CD4-positive, alpha-beta T cell treated with Interleukin-17A for 4 hours (primary cell): ENCODE results near the gene SLC2A4RG.

Experiments
- DNase-seq: peaks from one replicate; pipeline ENCODE4 v3.0.0-alpha.2; 2020; ENCODE audit warnings: mixed read lengths

The SLC2A4RG gene, protein sequence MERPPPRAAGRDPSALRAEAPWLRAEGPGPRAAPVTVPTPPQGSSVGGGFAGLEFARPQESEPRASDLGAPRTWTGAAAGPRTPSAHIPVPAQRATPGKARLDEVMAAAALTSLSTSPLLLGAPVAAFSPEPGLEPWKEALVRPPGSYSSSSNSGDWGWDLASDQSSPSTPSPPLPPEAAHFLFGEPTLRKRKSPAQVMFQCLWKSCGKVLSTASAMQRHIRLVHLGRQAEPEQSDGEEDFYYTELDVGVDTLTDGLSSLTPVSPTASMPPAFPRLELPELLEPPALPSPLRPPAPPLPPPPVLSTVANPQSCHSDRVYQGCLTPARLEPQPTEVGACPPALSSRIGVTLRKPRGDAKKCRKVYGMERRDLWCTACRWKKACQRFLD

DNA sequence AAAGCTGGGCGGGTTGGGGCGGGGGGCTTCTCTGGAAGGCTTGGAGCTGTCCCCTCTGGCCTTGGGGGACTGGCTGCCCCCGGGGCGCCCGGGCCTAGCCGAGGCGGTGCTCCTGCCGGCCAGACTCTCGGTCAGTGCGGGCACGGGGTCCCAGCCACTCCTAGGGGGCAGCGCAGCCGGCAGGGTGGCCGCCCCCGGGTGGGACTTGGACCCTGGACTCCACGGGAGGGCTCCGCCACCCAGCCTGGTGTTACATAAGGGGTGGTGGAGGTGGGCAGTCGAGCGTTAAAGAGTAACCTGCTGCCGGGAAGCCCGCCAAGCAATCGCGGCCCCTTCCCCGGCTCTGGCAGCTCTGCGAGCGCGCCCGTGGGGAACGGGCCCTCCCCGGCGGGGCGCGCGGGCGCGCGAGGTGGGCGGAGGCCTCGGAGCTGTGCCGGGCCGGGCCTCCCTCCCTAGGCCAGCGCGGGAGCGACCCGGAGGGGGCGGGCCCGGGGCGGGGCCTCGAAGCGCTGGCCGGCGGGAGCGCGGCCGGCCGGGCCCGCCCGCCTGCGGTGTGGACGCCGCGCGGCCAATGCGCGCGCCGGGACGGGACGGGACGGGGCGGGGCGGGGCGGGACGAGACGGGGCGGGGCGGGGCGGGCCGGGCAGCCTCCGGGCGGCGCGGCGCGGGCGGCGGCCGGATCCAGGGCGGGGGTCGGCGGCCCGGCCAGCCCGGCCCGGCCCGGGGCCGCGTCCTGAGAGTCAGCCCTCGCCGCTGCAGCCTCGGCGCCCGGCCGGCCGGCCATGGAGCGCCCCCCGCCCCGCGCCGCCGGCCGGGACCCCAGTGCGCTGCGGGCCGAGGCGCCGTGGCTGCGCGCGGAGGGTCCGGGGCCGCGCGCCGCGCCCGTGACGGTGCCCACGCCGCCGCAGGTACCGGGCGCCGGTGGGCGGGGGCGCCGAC lies at the start of gene SLC2A4RG:
Gene SLC2A4RG, plus strand, starts transcription at position 647 of the 940 bp plus-strand sequence. Its CDS starts 137 bp downstream, at position 784.
- DNase-seq: peak; percentile 87

DNA sequence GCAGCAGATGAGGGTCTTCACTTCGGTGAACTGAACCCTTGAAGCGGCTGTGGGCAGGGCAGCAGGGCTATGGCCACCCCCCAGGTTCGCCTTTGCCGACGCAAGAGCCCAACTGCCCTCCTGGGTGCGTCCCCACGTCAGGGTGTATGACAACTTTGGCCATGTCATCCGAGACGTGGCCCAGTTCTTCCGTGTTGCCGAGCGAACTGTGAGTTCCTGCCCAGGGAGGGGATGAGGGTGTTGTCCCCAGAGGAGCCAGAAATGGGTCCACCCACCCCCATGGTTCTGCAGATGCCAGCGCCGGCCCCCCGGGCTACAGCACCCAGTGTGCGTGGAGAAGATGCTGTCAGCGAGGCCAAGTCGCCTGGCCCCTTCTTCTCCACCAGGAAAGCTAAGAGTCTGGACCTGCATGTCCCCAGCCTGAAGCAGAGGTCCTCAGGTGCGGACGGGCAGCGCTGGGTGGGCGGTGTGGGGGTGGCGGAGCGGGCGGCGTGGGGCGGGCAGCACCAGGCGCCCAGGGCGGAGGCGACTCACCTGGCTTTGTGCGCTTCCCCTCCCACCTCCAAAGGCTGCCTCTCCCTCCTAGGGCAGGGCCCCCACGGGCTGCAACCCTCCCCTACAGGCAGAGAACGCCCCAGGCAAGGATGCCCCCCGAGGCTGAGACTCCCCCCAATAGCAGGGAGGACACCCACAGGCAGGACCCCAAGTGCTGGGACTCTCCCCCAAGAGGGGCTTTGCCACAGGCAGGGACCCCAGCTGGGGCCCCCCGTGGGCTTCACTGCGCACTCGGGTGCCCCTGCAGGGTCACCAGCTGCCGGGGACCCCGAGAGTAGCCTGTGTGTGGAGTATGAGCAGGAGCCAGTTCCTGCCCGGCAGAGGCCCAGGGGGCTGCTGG lies 49.3 kb upstream of the SLC2A4RG start:
- no peak for DNase-seq

DNA sequence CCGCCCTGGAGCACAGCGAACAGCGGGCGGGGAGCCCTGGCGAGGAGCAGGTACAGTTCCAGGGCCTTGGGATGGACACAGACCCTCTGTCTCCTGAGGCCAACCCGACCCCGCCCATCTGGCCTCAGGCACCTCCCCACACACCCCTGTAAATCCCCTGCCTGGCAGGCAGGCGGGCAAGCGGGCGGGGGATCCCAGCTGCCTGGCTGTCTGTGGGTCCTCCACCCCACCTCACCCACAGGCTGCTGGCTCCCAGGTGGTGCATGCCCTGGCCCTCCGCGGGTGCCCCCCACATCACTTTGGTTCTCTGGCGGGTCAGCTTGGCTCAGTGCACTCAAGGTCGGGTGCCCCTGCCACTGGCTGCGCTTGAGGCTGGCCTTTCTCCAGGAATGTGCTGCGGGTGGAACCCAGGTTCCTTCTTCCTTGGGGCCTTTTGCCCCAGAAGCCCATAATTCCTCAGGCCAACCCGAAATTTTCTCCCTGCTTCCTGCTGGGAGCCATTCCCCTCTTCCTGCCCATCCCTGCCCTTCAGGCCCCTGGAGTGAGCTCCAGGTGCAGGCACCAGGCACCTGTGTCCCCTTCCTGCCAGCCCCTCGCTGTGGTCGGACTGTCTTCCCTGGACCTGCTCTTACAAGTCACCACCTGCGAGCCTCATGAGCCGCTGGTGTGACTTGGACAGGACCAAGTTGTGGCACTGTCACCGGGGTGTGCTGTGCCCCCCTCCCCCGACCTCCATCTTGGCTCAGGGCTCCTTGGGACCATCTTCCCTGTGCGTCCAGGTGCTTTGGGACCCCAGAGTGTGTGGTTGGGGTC lies 48.5 kb upstream of the SLC2A4RG start:
- DNase-seq: no peak

DNA sequence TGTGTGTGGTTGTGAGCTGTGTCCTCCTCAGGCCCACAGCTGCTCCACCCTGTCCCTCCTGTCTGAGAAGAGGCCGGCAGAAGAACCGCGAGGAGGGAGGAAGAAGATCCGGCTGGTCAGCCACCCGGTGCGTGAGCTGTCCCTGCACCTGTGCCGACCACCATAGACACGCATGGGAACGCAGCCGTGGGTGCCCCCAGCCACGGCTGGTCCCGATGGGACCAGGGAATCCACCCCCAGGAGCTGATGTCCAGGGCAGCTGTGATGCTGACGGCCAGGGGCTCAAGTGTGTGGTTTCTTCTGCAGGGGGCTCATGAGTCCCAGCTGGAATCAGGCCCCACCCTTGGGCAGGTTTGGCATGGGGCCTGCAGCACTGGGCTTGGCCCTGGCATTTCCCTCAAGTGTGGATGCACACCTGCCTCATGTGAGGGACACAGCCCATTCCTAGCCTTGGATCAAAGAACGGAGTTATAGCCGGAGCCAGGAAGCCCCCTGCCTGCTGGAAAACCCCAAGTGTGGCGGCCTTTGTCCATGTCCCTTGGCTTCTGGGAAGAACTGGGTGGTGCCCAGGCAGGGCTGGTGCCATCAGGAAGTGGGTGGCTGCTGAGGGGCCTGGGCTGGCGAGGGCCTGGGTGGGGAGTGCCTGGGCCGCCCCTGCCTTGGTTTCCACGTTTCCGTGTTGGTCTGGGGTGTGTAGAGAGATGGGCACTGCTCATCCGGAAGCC lies 47.7 kb upstream of the SLC2A4RG start:
- no peak for DNase-seq

DNA sequence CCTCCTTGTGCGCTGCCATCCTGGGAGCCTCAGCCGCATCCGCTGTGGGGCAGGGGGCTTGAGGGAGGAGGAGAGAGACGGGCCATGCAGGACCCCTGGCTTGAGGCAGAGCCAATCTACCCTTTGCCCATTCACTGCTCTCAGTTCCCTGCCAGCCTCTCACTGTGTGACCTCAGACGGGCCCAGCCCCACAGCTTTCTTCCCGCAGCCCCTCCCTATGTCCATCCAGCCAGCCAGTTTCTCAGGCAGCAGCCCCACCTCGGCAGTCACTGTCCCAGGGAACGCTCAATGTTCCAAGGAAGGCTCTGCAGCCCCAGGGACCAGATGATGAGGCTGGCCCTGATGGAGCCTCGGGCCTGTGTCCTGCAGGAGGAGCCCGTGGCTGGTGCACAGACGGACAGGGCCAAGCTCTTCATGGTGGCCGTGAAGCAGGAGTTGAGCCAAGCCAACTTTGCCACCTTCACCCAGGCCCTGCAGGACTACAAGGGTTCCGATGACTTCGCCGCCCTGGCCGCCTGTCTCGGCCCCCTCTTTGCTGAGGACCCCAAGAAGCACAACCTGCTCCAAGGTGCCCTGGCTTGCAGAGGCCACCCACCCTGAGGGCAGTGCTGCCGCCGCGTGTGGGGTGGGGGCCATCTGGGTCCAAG lies 47.0 kb upstream of the SLC2A4RG start:
- no peak for DNase-seq

DNA sequence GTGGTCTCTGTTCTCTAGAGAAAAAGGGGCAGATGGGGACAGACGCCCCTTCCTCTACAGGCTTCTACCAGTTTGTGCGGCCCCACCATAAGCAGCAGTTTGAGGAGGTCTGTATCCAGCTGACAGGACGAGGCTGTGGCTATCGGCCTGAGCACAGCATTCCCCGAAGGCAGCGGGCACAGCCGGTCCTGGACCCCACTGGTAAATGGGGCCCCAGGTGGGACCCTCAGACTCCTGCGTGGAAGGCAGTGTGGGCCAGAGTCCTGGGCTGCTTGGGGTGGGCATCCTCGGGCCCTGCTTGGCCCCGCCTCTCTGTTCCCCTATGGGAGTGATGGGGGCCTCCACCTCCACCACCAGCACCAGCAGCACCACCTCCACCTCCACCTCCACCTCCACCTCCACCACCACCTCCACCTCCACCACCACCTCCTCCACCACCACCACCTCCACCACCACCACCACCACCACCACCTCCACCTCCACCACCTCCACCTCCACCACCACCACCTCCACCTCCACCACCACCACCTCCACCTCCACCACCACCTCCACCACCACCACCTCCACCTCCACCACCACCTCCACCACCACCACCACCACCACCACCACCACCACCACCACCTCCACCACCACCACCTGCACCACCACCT lies 46.4 kb upstream of the SLC2A4RG start:
- DNase-seq: no peak

DNA sequence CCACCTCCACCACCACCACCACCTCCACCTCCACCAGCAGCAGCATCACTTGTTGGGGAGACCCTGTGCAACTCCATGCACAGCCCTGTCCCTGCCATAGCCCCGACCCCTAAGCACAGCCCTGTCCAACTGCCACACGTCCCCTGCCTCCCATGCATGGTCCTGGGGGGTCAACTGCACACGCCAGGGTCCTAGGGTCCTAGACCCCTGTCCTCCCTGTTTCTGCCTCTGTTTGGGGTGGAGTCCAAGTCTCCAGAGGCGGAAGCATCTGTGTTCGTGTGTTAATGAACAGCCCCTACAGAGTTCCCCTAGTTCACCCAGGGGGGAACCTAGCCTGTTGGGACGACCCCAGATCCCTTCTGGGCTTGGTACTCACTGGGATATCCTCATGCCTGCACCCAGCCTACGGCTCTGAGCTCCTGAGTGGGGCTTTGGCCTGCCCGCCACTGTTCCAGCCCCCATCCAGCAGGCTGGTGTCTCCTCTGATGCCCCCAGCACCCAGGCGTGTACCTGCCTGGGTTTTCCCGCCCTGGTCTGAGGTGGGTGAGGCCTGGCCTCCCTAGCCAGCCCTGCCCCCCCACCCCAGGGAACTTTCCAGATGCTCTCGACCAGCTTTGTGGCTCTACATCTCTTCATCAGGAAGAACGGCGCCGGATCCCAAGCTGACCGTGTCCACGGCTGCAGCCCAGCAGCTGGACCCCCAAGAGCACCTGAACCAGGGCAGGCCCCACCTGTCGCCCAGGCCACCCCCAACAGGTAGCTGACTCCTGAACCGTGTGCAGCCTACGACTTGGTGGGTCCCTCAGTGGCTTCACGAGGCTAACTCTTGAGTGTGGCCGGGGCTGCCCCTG lies 45.6 kb upstream of the SLC2A4RG start:
- DNase-seq: no peak

DNA sequence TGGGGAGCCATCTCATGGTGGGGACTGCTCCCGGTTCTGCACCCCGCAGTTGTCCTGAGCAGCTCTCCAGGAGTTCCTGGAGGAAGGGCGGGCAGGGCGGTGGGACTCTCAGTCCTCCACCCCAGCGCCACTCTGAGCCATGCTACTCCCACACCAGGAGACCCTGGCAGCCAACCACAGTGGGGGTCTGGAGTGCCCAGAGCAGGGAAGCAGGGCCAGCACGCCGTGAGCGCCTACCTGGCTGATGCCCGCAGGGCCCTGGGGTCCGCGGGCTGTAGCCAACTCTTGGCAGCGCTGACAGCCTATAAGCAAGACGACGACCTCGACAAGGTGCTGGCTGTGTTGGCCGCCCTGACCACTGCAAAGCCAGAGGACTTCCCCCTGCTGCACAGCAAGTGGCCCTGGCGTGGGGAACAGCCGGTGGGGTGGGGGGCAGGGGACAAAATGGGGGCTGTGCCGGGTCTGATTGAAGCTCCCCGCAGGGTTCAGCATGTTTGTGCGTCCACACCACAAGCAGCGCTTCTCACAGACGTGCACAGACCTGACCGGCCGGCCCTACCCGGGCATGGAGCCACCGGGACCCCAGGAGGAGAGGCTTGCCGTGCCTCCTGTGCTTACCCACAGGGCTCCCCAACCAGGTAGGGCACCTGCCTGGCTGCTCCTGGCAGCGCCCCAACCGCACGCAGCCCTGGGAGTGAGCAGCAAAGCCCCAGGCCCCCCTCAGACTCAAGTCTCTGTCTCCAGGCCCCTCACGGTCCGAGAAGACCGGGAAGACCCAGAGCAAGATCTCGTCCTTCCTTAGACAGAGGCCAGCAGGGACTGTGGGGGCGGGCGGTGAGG lies 44.8 kb upstream of the SLC2A4RG start:
- DNase-seq: no peak

DNA sequence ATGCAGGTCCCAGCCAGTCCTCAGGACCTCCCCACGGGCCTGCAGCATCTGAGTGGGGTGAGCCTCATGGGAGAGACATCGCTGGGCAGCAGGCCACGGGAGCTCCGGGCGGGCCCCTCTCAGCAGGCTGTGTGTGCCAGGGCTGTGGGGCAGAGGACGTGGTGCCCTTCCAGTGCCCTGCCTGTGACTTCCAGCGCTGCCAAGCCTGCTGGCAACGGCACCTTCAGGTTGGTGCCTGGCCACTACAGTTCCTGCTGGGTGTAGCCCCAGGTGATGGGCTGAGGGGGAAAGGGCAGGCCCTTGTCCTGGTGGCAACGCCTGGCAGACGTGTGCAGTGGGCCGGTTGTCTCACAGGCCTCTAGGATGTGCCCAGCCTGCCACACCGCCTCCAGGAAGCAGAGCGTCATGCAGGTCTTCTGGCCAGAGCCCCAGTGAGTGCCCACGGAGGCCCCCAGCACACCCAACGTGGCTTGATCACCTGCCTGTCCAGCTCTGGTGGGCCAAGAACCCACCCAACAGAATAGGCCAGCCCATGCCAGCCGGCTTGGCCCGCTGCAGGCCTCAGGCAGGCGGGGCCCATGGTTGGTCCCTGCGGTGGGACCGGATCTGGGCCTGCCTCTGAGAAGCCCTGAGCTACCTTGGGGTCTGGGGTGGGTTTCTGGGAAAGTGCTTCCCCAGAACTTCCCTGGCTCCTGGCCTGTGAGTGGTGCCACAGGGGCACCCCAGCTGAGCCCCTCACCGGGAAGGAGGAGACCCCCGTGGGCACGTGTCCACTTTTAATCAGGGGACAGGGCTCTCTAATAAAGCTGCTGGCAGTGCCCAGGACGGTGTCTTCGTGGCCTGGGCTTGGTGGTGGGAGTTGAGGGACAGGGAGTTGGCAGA lies 43.9 kb upstream of the SLC2A4RG start:
- DNase-seq: no peak

DNA sequence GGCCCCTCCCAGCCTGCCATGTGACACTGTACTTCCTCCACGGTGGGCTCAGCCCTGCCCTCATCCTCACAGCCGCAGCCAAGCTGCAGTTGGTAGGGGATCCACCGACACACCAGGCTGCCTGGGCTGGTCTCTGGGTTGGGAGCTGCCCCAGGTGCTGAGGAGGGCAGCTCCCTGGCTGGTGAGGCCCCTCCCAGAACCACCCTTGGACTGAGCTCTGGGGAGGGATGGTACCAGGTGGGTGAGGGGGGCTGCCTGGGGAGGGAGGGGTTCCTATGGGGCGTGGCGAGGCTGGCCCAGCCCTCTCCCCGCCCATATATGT lies 43.3 kb upstream of the SLC2A4RG start:
- peak; percentile 36 for DNase-seq

DNA sequence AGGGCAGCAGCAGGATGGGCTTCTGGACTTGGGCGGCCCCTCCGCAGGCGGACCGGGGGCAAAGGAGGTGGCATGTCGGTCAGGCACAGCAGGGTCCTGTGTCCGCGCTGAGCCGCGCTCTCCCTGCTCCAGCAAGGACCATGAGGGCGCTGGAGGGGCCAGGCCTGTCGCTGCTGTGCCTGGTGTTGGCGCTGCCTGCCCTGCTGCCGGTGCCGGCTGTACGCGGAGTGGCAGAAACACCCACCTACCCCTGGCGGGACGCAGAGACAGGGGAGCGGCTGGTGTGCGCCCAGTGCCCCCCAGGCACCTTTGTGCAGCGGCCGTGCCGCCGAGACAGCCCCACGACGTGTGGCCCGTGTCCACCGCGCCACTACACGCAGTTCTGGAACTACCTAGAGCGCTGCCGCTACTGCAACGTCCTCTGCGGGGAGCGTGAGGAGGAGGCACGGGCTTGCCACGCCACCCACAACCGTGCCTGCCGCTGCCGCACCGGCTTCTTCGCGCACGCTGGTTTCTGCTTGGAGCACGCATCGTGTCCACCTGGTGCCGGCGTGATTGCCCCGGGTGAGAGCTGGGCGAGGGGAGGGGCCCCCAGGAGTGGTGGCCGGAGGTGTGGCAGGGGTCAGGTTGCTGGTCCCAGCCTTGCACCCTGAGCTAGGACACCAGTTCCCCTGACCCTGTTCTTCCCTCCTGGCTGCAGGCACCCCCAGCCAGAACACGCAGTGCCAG lies 42.8 kb upstream of the SLC2A4RG start, which contains the start of gene TNFRSF6B:
Gene TNFRSF6B, plus strand, starts transcription at position 25 of the 729 bp plus-strand sequence. Its CDS starts 116 bp downstream, at position 141.
- peak; percentile 41 for DNase-seq

DNA sequence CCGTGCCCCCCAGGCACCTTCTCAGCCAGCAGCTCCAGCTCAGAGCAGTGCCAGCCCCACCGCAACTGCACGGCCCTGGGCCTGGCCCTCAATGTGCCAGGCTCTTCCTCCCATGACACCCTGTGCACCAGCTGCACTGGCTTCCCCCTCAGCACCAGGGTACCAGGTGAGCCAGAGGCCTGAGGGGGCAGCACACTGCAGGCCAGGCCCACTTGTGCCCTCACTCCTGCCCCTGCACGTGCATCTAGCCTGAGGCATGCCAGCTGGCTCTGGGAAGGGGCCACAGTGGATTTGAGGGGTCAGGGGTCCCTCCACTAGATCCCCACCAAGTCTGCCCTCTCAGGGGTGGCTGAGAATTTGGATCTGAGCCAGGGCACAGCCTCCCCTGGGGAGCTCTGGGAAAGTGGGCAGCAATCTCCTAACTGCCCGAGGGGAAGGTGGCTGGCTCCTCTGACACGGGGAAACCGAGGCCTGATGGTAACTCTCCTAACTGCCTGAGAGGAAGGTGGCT lies 42.2 kb upstream of the SLC2A4RG start:
- DNase-seq: no peak

DNA sequence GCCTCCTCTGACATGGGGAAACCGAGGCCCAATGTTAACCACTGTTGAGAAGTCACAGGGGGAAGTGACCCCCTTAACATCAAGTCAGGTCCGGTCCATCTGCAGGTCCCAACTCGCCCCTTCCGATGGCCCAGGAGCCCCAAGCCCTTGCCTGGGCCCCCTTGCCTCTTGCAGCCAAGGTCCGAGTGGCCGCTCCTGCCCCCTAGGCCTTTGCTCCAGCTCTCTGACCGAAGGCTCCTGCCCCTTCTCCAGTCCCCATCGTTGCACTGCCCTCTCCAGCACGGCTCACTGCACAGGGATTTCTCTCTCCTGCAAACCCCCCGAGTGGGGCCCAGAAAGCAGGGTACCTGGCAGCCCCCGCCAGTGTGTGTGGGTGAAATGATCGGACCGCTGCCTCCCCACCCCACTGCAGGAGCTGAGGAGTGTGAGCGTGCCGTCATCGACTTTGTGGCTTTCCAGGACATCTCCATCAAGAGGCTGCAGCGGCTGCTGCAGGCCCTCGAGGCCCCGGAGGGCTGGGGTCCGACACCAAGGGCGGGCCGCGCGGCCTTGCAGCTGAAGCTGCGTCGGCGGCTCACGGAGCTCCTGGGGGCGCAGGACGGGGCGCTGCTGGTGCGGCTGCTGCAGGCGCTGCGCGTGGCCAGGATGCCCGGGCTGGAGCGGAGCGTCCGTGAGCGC lies 41.6 kb upstream of the SLC2A4RG start:
- DNase-seq: no peak

DNA sequence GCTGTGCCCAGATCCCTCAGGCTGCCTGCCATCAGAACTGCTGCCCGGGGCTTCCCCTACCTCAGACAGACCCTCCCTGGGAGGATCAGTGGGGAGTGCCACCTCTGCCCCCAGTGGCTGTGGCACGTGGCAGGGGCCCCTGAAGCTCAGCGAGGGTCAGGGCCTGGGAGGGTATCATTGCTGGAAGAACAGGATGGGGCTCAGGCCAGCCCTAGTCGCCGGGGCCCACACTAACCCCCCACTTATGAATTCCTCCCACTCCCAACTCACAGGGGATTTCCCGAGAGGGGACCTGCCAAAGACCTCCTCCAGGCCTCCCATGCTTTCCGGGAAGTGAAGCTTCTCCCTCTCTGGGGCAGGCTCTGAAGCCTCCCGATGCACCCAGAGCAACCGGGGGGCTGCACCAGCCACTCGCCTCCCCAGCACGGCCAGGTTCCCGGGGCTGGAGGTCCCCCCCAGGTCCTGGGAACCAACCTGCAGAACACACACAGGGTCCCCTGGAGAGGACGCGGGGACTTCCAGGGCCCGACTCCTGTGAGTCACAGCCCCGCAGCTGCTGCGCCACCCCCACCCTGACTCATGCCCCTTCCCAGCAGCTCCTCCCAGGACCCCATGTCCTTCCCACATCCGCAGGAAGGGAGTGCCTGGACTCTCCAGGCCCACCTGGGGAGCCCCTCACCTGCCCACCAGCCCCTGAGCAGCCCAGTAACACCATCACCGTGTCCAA lies 40.7 kb upstream of the SLC2A4RG start:
- DNase-seq: peak; percentile 31
